GM23338 (cell line): Measurements from ENCODE around the gene ABHD17B. TPM values are rescaled to one million over a fixed set of nuclear protein-coding genes. Genes with fewer than 3 reads are reported as not detected.

Source experiments
- ATAC-seq: fragments of 200-7000 bp; cut with Tn5 transposase; 3 replicates; pipeline ENCODE4 v1.9.1; 2020
- DNase-seq: peaks from one replicate; pipeline ENCODE4 v3.0.0-alpha.2; 2015; ENCODE audit warnings: low spot score
- H2AFZ ChIP-seq: fragments of 200-600 bp; sonication (generic); 2 replicates; pipeline ENCODE4 v1.8.0; 2016; ENCODE audit warnings: antibody characterized with exemption, mild to moderate bottlenecking, moderate library complexity
- H3F3A ChIP-seq: fragments of 200-600 bp; sonication (generic); replicated peaks from 2 replicates; pipeline ENCODE4 v1.8.0; 2017; ENCODE audit warnings: antibody characterized with exemption, mixed run types, low read depth
- H3K27ac ChIP-seq: fragments of 200-600 bp; sonication (generic); 2 replicates; pipeline ENCODE4 v1.6.1; 2016; ENCODE audit warnings: low read depth
- H3K27me3 ChIP-seq: fragments of 200-600 bp; sonication (generic); 2 replicates; pipeline ENCODE4 v1.8.0; 2016; ENCODE audit warnings: mild to moderate bottlenecking, mixed run types, moderate library complexity; ENCODE audit not compliant: insufficient read depth
- H3K36me3 ChIP-seq: fragments of 200-600 bp; sonication (generic); 2 replicates; pipeline ENCODE4 v1.8.0; 2016; ENCODE audit warnings: mild to moderate bottlenecking; ENCODE audit not compliant: insufficient read depth
- H3K4me1 ChIP-seq: fragments of 200-600 bp; sonication (generic); 2 replicates; pipeline ENCODE4 v1.8.0; 2016; ENCODE audit warnings: mild to moderate bottlenecking, moderate library complexity; ENCODE audit not compliant: insufficient read depth
- H3K4me2 ChIP-seq: fragments of 200-600 bp; sonication (generic); 2 replicates; pipeline ENCODE4 v1.7.1; 2017; ENCODE audit warnings: mixed run types
- H3K4me3 ChIP-seq: fragments of 200-600 bp; sonication (generic); 2 replicates; pipeline ENCODE4 v1.6.1; 2016; ENCODE audit warnings: mixed run types
- H3K79me2 ChIP-seq: fragments of 200-600 bp; sonication (generic); replicated peaks from 2 replicates; pipeline ENCODE4 v1.8.0; 2017; ENCODE audit warnings: mild to moderate bottlenecking; ENCODE audit not compliant: insufficient read depth
- H3K9me2 ChIP-seq: fragments of 200-600 bp; sonication (generic); 2 replicates; pipeline ENCODE4 v1.8.0; 2017; ENCODE audit not compliant: insufficient read depth
- H4K20me1 ChIP-seq: fragments of 200-600 bp; sonication (generic); replicated peaks from 2 replicates; pipeline ENCODE4 v1.8.0; 2017; ENCODE audit warnings: mild to moderate bottlenecking; ENCODE audit not compliant: insufficient read depth
- H3K27ac Mint-ChIP-seq: 2 replicates; pipeline ENCODE4 v1.8.0; 2020; ENCODE audit warnings: inconsistent platforms, mild to moderate bottlenecking, moderate library complexity, mixed read lengths
- H3K27me3 Mint-ChIP-seq: 3 replicates; pipeline ENCODE4 v1.8.0; 2022; ENCODE audit warnings: low read depth, mild to moderate bottlenecking, moderate library complexity, mixed read lengths, inconsistent platforms; ENCODE audit not compliant: insufficient read depth, poor library complexity
- H3K36me3 Mint-ChIP-seq: 3 replicates; pipeline ENCODE4 v1.8.0; 2021; ENCODE audit warnings: low read depth, mild to moderate bottlenecking, inconsistent platforms, moderate library complexity, mixed read lengths
- H3K4me1 Mint-ChIP-seq: 3 replicates; pipeline ENCODE4 v1.8.0; 2020; ENCODE audit warnings: mild to moderate bottlenecking, inconsistent platforms, mixed read lengths
- H3K4me3 Mint-ChIP-seq: 3 replicates; pipeline ENCODE4 v1.8.0; 2021; ENCODE audit warnings: moderate library complexity, mild to moderate bottlenecking, inconsistent platforms, mixed read lengths
- H3K9me3 Mint-ChIP-seq: 3 replicates; pipeline ENCODE4 v1.8.0; 2020; ENCODE audit warnings: moderate library complexity, mild to moderate bottlenecking, inconsistent platforms, mixed read lengths
- CREB1 ChIP-seq: fragments of 250-450 bp; sonication (Bioruptor Pico); IDR thresholded peaks from 2 replicates; pipeline ENCODE4 v1.5.0; 2020; ENCODE audit warnings: low read depth, mild to moderate bottlenecking, moderate library complexity
- CTCF ChIP-seq, 2 experiments: fragments of 200-600 bp in 1 of 2; sonication (generic) in 1 of 2; conservative IDR thresholded peaks; 2 replicates each; pipeline versions ENCODE4 v1.5.1 to v1.6.1; 2016 to 2017; ENCODE audit warnings: antibody characterized with exemption in 2 of 2, low read depth in 2 of 2, mild to moderate bottlenecking in 2 of 2, moderate library complexity in 1 of 2
- EZH2 ChIP-seq: fragments of 200-600 bp; sonication (generic); IDR thresholded peaks from one replicate; pipeline ENCODE4 v1.8.0; 2017; ENCODE audit warnings: antibody characterized with exemption, mild to moderate bottlenecking, low read depth; ENCODE audit not compliant: unreplicated experiment
- EZH2phosphoT487 ChIP-seq: fragments of 200-600 bp; sonication (generic); IDR thresholded peaks from one replicate; pipeline ENCODE4 v1.8.1; 2018; ENCODE audit warnings: antibody characterized with exemption; ENCODE audit not compliant: unreplicated experiment
- JUNB ChIP-seq: IDR thresholded peaks from one replicate; pipeline ENCODE4 v1.6.1; 2016; ENCODE audit warnings: antibody characterized with exemption; ENCODE audit not compliant: unreplicated experiment
- NANOG ChIP-seq: IDR thresholded peaks from 2 replicates; pipeline ENCODE4 v1.6.1; 2016; ENCODE audit warnings: antibody characterized with exemption, borderline replicate concordance
- POLR2AphosphoS5 ChIP-seq: IDR thresholded peaks from 2 replicates; pipeline ENCODE4 v1.6.1; 2016; ENCODE audit warnings: antibody characterized with exemption, low read depth
- REST ChIP-seq: IDR thresholded peaks from one replicate; pipeline ENCODE4 v1.6.1; 2018; ENCODE audit warnings: antibody characterized with exemption; ENCODE audit not compliant: unreplicated experiment
- STAT1 ChIP-seq: IDR thresholded peaks from one replicate; pipeline ENCODE4 v1.6.1; 2016; ENCODE audit warnings: antibody characterized with exemption; ENCODE audit not compliant: unreplicated experiment
- ZNF114 ChIP-seq: fragments of 250-450 bp; sonication (Bioruptor Pico); IDR thresholded peaks from 2 replicates; pipeline ENCODE4 v1.5.0; 2020; ENCODE audit warnings: mild to moderate bottlenecking, moderate library complexity
- ZNF331 ChIP-seq: fragments of 250-450 bp; sonication (Bioruptor Pico); IDR thresholded peaks from 2 replicates; pipeline ENCODE4 v1.5.0; 2020; ENCODE audit warnings: low read depth, mild to moderate bottlenecking, moderate library complexity
- ZNF462 ChIP-seq: fragments of 250-450 bp; sonication (Bioruptor Pico); IDR thresholded peaks from 2 replicates; pipeline ENCODE4 v1.5.0; 2020; ENCODE audit warnings: mild to moderate bottlenecking, moderate library complexity
- polyA plus RNA-seq: library from polyadenylated mRNA; unstranded; fragments of >200 nt; fragmentation: Nextera tagmentation; extraction: Ambion mirVana; gene quantifications from 2 replicates; pipeline ENCODE4 v1.2.1, GENCODE V29; 2016
- total RNA-seq: library from RNA; depleted of rRNA; stranded (reverse); fragments of >200 nt; shearing (Covaris generic); gene quantifications from 2 replicates; pipeline ENCODE4 v1.2.3, GENCODE V29; 2014
- TF ChIP-seq, protein P1 (sequence below): IDR thresholded peaks from 2 replicates; pipeline ENCODE4 v1.6.1; 2016; ENCODE audit warnings: antibody characterized with exemption

Gene ABHD17B
- total and polyA plus RNA-seq, 2 experiments from 2014 or later: 32.2 to 112 TPM

DNA sequence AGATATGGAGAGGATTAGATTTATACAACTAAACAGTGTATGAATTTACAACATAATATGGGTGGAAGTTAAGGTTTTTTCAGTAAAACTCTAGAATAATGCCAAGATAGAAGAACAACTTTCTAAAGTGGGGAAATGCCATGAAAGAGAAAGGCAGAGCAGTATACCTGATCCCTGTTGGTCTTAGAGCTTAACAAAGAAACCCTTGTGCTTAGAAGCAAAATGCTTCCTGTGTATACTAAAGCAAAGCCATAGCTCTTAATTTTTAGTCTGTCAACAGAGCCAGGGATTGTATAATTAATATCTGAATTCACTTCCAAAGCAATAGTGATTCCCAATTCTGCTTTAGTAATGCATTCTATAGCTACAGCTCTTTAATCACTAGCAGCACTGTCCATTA, 14.8 kb upstream of the ABHD17B start:
- H3K4me1 ChIP-seq: peaks cover 44% of the 10 kb centered on the region
- peaks cover 48% of the 10 kb centered on the region for H3K4me1 Mint-ChIP-seq
- peaks cover 5% of the 10 kb centered on the region for H3K27me3 Mint-ChIP-seq
- peaks cover 85% of the 10 kb centered on the region for H3K79me2 ChIP-seq
- H3K27me3 ChIP-seq: no peaks in the 10 kb centered on the region
- TF ChIP-seq CREB1 (CRISPR knock-in tag) (no peak), ZNF114 (CRISPR knock-in tag) (no peak), STAT1 (no peak), REST (no peak), ZNF462 (CRISPR knock-in tag) (no peak), POLR2AphosphoS5 (no peak), CTCF (conservative IDR thresholded peaks at IDR 0.05; ENCODE audit: low read depth in 2 of 2) (no peak), EZH2phosphoT487 (no peak), EZH2 (no peak), ZNF331 (CRISPR knock-in tag) (no peak), NANOG (no peak), JUNB (no peak)
- TF ChIP-seq, protein P1, sequence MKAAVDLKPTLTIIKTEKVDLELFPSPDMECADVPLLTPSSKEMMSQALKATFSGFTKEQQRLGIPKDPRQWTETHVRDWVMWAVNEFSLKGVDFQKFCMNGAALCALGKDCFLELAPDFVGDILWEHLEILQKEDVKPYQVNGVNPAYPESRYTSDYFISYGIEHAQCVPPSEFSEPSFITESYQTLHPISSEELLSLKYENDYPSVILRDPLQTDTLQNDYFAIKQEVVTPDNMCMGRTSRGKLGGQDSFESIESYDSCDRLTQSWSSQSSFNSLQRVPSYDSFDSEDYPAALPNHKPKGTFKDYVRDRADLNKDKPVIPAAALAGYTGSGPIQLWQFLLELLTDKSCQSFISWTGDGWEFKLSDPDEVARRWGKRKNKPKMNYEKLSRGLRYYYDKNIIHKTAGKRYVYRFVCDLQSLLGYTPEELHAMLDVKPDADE: no peak
- no peaks in the 10 kb centered on the region for H4K20me1 ChIP-seq
- no peak overlapping the region for H2AFZ ChIP-seq
- H3F3A ChIP-seq: no peaks in the 10 kb centered on the region
- DNase-seq (no peak), ATAC-seq (no peak)
- H3K27ac ChIP-seq: no peak overlapping the region
- no peak overlapping the region for H3K4me2 ChIP-seq
- no peak overlapping the region for H3K27ac Mint-ChIP-seq
- no peaks in the 10 kb centered on the region for H3K9me2 ChIP-seq
- peaks cover 25% of the 10 kb centered on the region for H3K36me3 Mint-ChIP-seq
- H3K4me3 ChIP-seq: no peak overlapping the region
- no peaks in the 10 kb centered on the region for H3K36me3 ChIP-seq
- no peak overlapping the region for H3K4me3 Mint-ChIP-seq
- peaks cover 5% of the 10 kb centered on the region; the same call in 2 of the 3 replicates for H3K9me3 Mint-ChIP-seq
